Measurements from ENCODE around the gene TEX10. TPM values are rescaled to one million over a fixed set of nuclear protein-coding genes. Genes with fewer than 3 reads are reported as not detected.

Gene TEX10
- total and polyA plus RNA-seq, 2 of the 4 experiments (the other 2 are of a cell fraction): 16.2 to 43.9 TPM

- no peak overlapping the region for H2AK5ac ChIP-seq (ENCODE audit: low read depth, low read length)
- H3K4me3 ChIP-seq (ENCODE audit: insufficient read depth, low read depth, low read length): no peak overlapping the region
- no peak overlapping the region for H3K23ac ChIP-seq (ENCODE audit: low read depth, low read length)
- H2BK120ac ChIP-seq (ENCODE audit: low read depth, low read length): no peak overlapping the region
- DNase-seq (peak; percentile 74), ATAC-seq (ENCODE audit: low read depth) (peak; percentile 54; the same call in 1 of the 2 replicates)
- WGBS, 2 experiments (ENCODE audit: extremely low coverage in 2 of 2, insufficient read length in 1 of 2): no CpG with 5 or more reads among the region's 4 CpGs
- H3K36me3 ChIP-seq (ENCODE audit: control insufficient read depth, insufficient read depth, low read length): peaks cover 17% of the 10 kb centered on the region
- H4K8ac ChIP-seq (ENCODE audit: low read depth in 2 of 2, low read length in 2 of 2): no peak overlapping the region
- H3K27me3 ChIP-seq (ENCODE audit: control insufficient read depth, insufficient read depth, low read length): no peaks in the 10 kb centered on the region
- no peak overlapping the region for H2AK9ac ChIP-seq (replicated peaks; ENCODE audit: low read depth, low read length, poor library complexity)
- no peaks in the 10 kb centered on the region for H4K20me1 ChIP-seq (ENCODE audit: insufficient read depth, low read length)
- CTCF ChIA-PET: interaction anchor here (0.6 to 1.5 kb wide), 8 partner anchors 8 to 166 kb away, joined by 3 to 17 read pairs (median 5); no protein-coding TSS in a partner anchor
- no peak overlapping the region for H3K27ac ChIP-seq (ENCODE audit: insufficient read depth, low read length)
- H3K4ac ChIP-seq (ENCODE audit: low read depth, low read length): no peak overlapping the region
- H3K9me3 ChIP-seq (ENCODE audit: control insufficient read depth, insufficient read depth, low read length): no peaks in the 10 kb centered on the region
- intact Hi-C loops (cut with micrococcal nuclease): loop anchor here (5.0 to 10.0 kb wide), 8 partner anchors 102 to 1162 kb away; partner anchors contain the start of genes ERP44, INVS, MSANTD3 and NR4A3
- H4K91ac ChIP-seq (ENCODE audit: insufficient read depth, low read depth, low read length): no peak overlapping the region
- no peak overlapping the region for H3K4me2 ChIP-seq (ENCODE audit: low read depth, low read length)
- BruUV-seq (replicated peaks): no TSS peak
- H3K9ac ChIP-seq (ENCODE audit: low read depth, low read length): no peak overlapping the region
- H2BK20ac ChIP-seq (ENCODE audit: low read depth, low read length): no peak overlapping the region
- H2BK5ac ChIP-seq (ENCODE audit: low read depth, low read length, poor library complexity, severe bottlenecking): no peak overlapping the region
- no peak overlapping the region for H2AFZ ChIP-seq (replicated peaks; ENCODE audit: low read length, poor library complexity)
- H3K4me1 ChIP-seq (ENCODE audit: control insufficient read depth, insufficient read depth, low read length): peaks cover 1% of the 10 kb centered on the region; the same call in 1 of the 2 replicates
- no peak overlapping the region for H3K18ac ChIP-seq (ENCODE audit: low read depth, low read length)
- H2BK15ac ChIP-seq (ENCODE audit: low read depth, low read length): no peak overlapping the region
- no peak for TF ChIP-seq MAZ (IDR thresholded peaks at IDR 0.05; ENCODE audit: borderline replicate concordance, low read depth, low read length)
- TF ChIP-seq CTCF (conservative IDR thresholded peaks at IDR 0.05; ENCODE audit: low read depth, low read length): peak; percentile 61
- TF ChIP-seq MXI1 (IDR thresholded peaks at IDR 0.05; ENCODE audit: borderline replicate concordance, low read depth, low read length): no peak
- TF ChIP-seq SMC3 (IDR thresholded peaks at IDR 0.05; ENCODE audit: low read depth, low read length): peak; percentile 48; the same call in 1 of the 2 replicates
- no peak for TF ChIP-seq CHD1 (IDR thresholded peaks at IDR 0.05; ENCODE audit: low read depth, low read length)
- TF ChIP-seq RAD21 (IDR thresholded peaks at IDR 0.05; ENCODE audit: low read length): peak; percentile 50
- TF ChIP-seq RFX5 (IDR thresholded peaks at IDR 0.05; ENCODE audit: low read depth, low read length): no peak
- peaks cover 0 to 9% of the 10 kb centered on the region in 2 experiments; a peak in 2 of 4 replicates for H3K79me1 ChIP-seq (ENCODE audit: low read depth in 1 of 2, low read length in 2 of 2)
- H4K5ac ChIP-seq (ENCODE audit: low read depth, low read length): no peak overlapping the region
- POLR2A ChIA-PET (ENCODE audit: unreplicated experiment): no interaction called here
- dilution Hi-C loops (cut with HindIII; ENCODE audit: low sequenced_read_pairs, unreplicated experiment): no loop called here
- in situ Hi-C loops (cut with MboI; ENCODE audit: low sequenced_read_pairs): loop anchor here (10.0 kb wide), 1 partner anchor 1140 kb away; no protein-coding TSS in a partner anchor
- H3K14ac ChIP-seq (replicated peaks; ENCODE audit: low read depth, low read length): no peak overlapping the region
- no peak overlapping the region; the same call in 1 of the 2 replicates for H3K56ac ChIP-seq (ENCODE audit: extremely low read depth, insufficient read depth, low read length)
- H3K9me1 ChIP-seq (ENCODE audit: insufficient read depth, low read length): no peaks in the 10 kb centered on the region
Measured at GRCh38 chr9:100324594-100325200, 28.0 kb downstream of the TEX10 start.

All from IMR-90 (cell line).